A673 (cell line): ENCODE measurements around the gene MTF1.

ENCODE experiments used
- CTCF ChIP-seq: fragments of 300-800, 200-600 bp; sonication (generic); conservative IDR thresholded peaks from 2 replicates; pipeline ENCODE4 v1.5.1; 2017; ENCODE audit warnings: low read depth, mild to moderate bottlenecking, antibody characterized with exemption, low read length, moderate library complexity, mixed read lengths
- EZH2 ChIP-seq: fragments of 200-600 bp; sonication (generic); IDR thresholded peaks from 2 replicates; pipeline ENCODE4 v1.6.1; 2017; ENCODE audit warnings: borderline replicate concordance, low read depth, mild to moderate bottlenecking, mixed read lengths, antibody characterized with exemption, low read length; ENCODE audit not compliant: poor library complexity, severe bottlenecking

GRCh38 chr1:37808369-37809319, 50.7 kb downstream of the MTF1 start:
- peak; percentile 17; the same call in 1 of the 2 replicates for TF ChIP-seq CTCF
- no peak for TF ChIP-seq EZH2
